ENCODE results near the gene VSIG2. TPM values are rescaled to one million over a fixed set of nuclear protein-coding genes. Genes with fewer than 3 reads are reported as not detected.

Gene VSIG2
- total RNA-seq, 1 donor: 0.27 TPM

GRCh38 chr11:124748481-124749343 is 3.3 kb downstream of the VSIG2 start:
- no peak for DNase-seq (ENCODE audit: low read depth in 2 of 3, low spot score in 2 of 3)

GRCh38 chr11:124748100-124748418 is 4.0 kb downstream of the VSIG2 start:
- no peak for DNase-seq (ENCODE audit: low read depth in 2 of 3, low spot score in 2 of 3)

GRCh38 chr11:124747406-124748099 is 4.5 kb downstream of the VSIG2 start:
- no peak for DNase-seq (ENCODE audit: low read depth in 2 of 3, low spot score in 2 of 3)

GRCh38 chr11:124746621-124747243 is 5.3 kb downstream of the VSIG2 start:
- peak in 2 of 3 donors; percentile 82 to 84 for DNase-seq (ENCODE audit: low read depth in 2 of 3, low spot score in 2 of 3)

- DNase-seq (ENCODE audit: low read depth in 2 of 3, low spot score in 2 of 3): peak in 2 of 3 donors; percentile 41 to 48
Measured at GRCh38 chr11:124745835-124746620, 6.0 kb downstream of the VSIG2 start.

- DNase-seq (ENCODE audit: low read depth in 2 of 3, low spot score in 2 of 3): no peak
Measured at GRCh38 chr11:124745270-124745834, 6.7 kb downstream of the VSIG2 start.

GRCh38 chr11:124743050-124743449 is 9.0 kb downstream of the VSIG2 start:
- no peak for DNase-seq (ENCODE audit: low read depth in 2 of 3, low spot score in 2 of 3)

GRCh38 chr11:124742555-124742954 is 9.5 kb downstream of the VSIG2 start:
- DNase-seq (ENCODE audit: low read depth in 2 of 3, low spot score in 2 of 3): no peak

GRCh38 chr11:124740277-124740882 is 11.7 kb downstream of the VSIG2 start:
- DNase-seq (ENCODE audit: low read depth in 2 of 3, low spot score in 2 of 3): peak in 2 of 3 donors; percentile 66 to 70

- peak in 2 of 3 donors; percentile 82 to 87 for DNase-seq (ENCODE audit: low read depth in 2 of 3, low spot score in 2 of 3)
Measured at GRCh38 chr11:124739479-124740276, 12.4 kb downstream of the VSIG2 start, which contains the start of gene NRGN. NRGN (plus strand) TSS chr11:124739942; CDS start chr11:124740085, 143 bp downstream.

GRCh38 chr11:124738713-124739478 is 13.2 kb downstream of the VSIG2 start:
- no peak for DNase-seq (ENCODE audit: low read depth in 2 of 3, low spot score in 2 of 3)

- DNase-seq (ENCODE audit: low read depth in 2 of 3, low spot score in 2 of 3): no peak
Measured at GRCh38 chr11:124737638-124738305, 14.3 kb downstream of the VSIG2 start.

GRCh38 chr11:124736736-124737135 is 15.3 kb downstream of the VSIG2 start:
- peak in 1 of 3 donors; percentile 44 for DNase-seq (ENCODE audit: low read depth in 2 of 3, low spot score in 2 of 3)

- peak in 1 of 3 donors; percentile 36 for DNase-seq (ENCODE audit: low read depth in 2 of 3, low spot score in 2 of 3)
Measured at GRCh38 chr11:124732230-124732629, 19.8 kb downstream of the VSIG2 start.

GRCh38 chr11:124729571-124729970 is 22.5 kb downstream of the VSIG2 start:
- DNase-seq (ENCODE audit: low read depth in 2 of 3, low spot score in 2 of 3): no peak

GRCh38 chr11:124728134-124728533 is 23.9 kb downstream of the VSIG2 start:
- no peak for DNase-seq (ENCODE audit: low read depth in 2 of 3, low spot score in 2 of 3)

- DNase-seq (ENCODE audit: low read depth in 2 of 3, low spot score in 2 of 3): no peak
Measured at GRCh38 chr11:124727474-124727873, 24.6 kb downstream of the VSIG2 start.

- DNase-seq (ENCODE audit: low read depth in 2 of 3, low spot score in 2 of 3): peak in 1 of 3 donors; percentile 35
Measured at GRCh38 chr11:124725719-124726105, 26.3 kb downstream of the VSIG2 start.

All from hematopoietic multipotent progenitor cell (in vitro differentiated cells).